ENCODE data around the gene SHISA2. TPM values are rescaled to one million over a fixed set of nuclear protein-coding genes. Genes with fewer than 3 reads are reported as not detected.

Gene SHISA2
- total and polyA plus RNA-seq, 12 donors: 0.06 to 0.94 (median 0.28) TPM; not detected in 1

GRCh38 chr13:26060357-26060756 lies 8.5 kb upstream of the SHISA2 start:
- no peaks in the 10 kb centered on the region for H3K36me3 ChIP-seq
- TF ChIP-seq, protein P1, sequence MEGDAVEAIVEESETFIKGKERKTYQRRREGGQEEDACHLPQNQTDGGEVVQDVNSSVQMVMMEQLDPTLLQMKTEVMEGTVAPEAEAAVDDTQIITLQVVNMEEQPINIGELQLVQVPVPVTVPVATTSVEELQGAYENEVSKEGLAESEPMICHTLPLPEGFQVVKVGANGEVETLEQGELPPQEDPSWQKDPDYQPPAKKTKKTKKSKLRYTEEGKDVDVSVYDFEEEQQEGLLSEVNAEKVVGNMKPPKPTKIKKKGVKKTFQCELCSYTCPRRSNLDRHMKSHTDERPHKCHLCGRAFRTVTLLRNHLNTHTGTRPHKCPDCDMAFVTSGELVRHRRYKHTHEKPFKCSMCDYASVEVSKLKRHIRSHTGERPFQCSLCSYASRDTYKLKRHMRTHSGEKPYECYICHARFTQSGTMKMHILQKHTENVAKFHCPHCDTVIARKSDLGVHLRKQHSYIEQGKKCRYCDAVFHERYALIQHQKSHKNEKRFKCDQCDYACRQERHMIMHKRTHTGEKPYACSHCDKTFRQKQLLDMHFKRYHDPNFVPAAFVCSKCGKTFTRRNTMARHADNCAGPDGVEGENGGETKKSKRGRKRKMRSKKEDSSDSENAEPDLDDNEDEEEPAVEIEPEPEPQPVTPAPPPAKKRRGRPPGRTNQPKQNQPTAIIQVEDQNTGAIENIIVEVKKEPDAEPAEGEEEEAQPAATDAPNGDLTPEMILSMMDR (IDR thresholded peaks at IDR 0.05): no peak
- DNase-seq (no peak), ATAC-seq (no peak)
- no peak overlapping the region for H3K27ac ChIP-seq
- H3K4me1 ChIP-seq: no peaks in the 10 kb centered on the region
- WGBS, 2 donors: 80 to 86% methylated on average over 4 of the region's 4 CpGs
- H3K9me3 ChIP-seq: no peaks in the 10 kb centered on the region
- no peak overlapping the region for H3K4me3 ChIP-seq
- intact Hi-C loops (cut with DNase I): loop anchor here in 5 of 10 donors (5.0 to 10.0 kb wide), 6 partner anchors 76 to 488 kb away; no protein-coding TSS in a partner anchor
- H3K27me3 ChIP-seq: peaks cover 0 to 40% (median 15%) of the 10 kb centered on the region in 7 donors

- no peaks in the 10 kb centered on the region for H3K9me3 ChIP-seq
- H3K27ac ChIP-seq: no peak overlapping the region
- no peak overlapping the region for H3K4me3 ChIP-seq
- no peaks in the 10 kb centered on the region for H3K36me3 ChIP-seq
- 76 to 77% methylated on average over 6 of the region's 6 CpGs for WGBS, 2 donors
- DNase-seq: no peak
- TF ChIP-seq, protein P1 (IDR thresholded peaks at IDR 0.05): no peak
- H3K4me1 ChIP-seq: no peaks in the 10 kb centered on the region
- ATAC-seq: no peak
- intact Hi-C loops (cut with DNase I): no loop called here
- H3K27me3 ChIP-seq: peaks cover 0 to 53% (median 28%) of the 10 kb centered on the region in 7 donors
Measured at GRCh38 chr13:26058704-26059103, 6.9 kb upstream of the SHISA2 start.

GRCh38 chr13:26054896-26055295 lies 3.1 kb upstream of the SHISA2 start:
- TF ChIP-seq, protein P1 (IDR thresholded peaks at IDR 0.05): no peak
- Histone ChIP-seq H3K27ac (no peak overlapping the region), H3K4me1 (peaks cover 0 to 24% (median 11%) of the 10 kb centered on the region in 9 donors), H3K36me3 (no peaks in the 10 kb centered on the region), H3K27me3 (peaks cover 0 to 88% (median 61%) of the 10 kb centered on the region in 7 donors), H3K9me3 (no peaks in the 10 kb centered on the region), H3K4me3 (no peak overlapping the region)
- DNase-seq (no peak), ATAC-seq (no peak)
- intact Hi-C loops (cut with DNase I): no loop called here

GRCh38 chr13:26053418-26053980 lies 1.7 kb upstream of the SHISA2 start:
- Histone ChIP-seq H3K27me3 (peaks cover 0 to 99% (median 75%) of the 10 kb centered on the region in 7 donors), H3K27ac (no peak overlapping the region), H3K4me3 (no peak overlapping the region), H3K4me1 (peaks cover 0 to 31% (median 11%) of the 10 kb centered on the region in 9 donors), H3K9me3 (no peaks in the 10 kb centered on the region), H3K36me3 (no peaks in the 10 kb centered on the region)
- no peak for DNase-seq
- TF ChIP-seq, protein P1 (IDR thresholded peaks at IDR 0.05): no peak
- WGBS, 2 donors: 89% methylated on average over 6 of the region's 6 CpGs
- no peak for ATAC-seq
- intact Hi-C loops (cut with DNase I): no loop called here

Measured in heart right ventricle (tissue), 16 donors.